Stimulated activated CD4-positive, alpha-beta T cell treated with anti-CD3 and anti-CD28 coated beads, Interleukin-4, amount 100 ng/mL, for 24 hours (primary cell): Measurements from ENCODE around the gene IL3RA.
"Not testable (repeated sequence)": the region's sequence is repeated elsewhere in the genome, so short reads cannot be mapped to it uniquely, and the experiment has no call there.

Experiments
- DNase-seq: peaks from one replicate; pipeline ENCODE4 v3.0.0-alpha.2; 2020

IL3RA gene

GRCh38 chrX:1426321-1426720 lies 89.7 kb downstream of the IL3RA start:
- not testable (repeated sequence) for DNase-seq

- DNase-seq: no peak
Measured at GRCh38 chrX:1427756-1428155, 91.2 kb downstream of the IL3RA start.

GRCh38 chrX:1430451-1430850 lies 93.9 kb downstream of the IL3RA start:
- no peak for DNase-seq
